GM18499 (cell line): ENCODE data around the gene NOL4L.

ENCODE experiments used
- ATAC-seq: cut with Tn5 transposase; IDR thresholded peaks from one replicate; pipeline ENCODE4 v1.9.1; 2021; ENCODE audit warnings: moderate number of reproducible peaks; ENCODE audit not compliant: insufficient read depth, unreplicated experiment

The NOL4L gene

DNA sequence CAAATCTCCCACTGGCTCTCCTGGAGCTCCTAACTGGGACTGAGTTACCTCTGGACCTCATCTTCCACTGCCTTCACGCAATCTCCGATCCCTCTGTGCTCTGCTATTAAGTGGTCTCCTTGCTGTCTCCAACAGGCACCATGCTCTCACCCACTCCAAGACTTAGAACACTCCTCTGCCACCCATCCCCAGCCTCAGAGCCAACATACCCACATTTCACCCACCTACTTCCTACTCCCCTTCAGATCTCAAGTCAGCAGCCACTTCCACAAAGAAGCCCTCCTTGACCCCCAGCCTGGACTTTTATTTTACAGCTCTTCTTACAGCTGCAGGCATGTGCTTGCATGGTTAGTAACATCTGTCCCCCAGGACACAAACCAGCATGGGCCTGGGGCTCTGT is 29.6 kb upstream of the NOL4L start:
- no peak for ATAC-seq

DNA sequence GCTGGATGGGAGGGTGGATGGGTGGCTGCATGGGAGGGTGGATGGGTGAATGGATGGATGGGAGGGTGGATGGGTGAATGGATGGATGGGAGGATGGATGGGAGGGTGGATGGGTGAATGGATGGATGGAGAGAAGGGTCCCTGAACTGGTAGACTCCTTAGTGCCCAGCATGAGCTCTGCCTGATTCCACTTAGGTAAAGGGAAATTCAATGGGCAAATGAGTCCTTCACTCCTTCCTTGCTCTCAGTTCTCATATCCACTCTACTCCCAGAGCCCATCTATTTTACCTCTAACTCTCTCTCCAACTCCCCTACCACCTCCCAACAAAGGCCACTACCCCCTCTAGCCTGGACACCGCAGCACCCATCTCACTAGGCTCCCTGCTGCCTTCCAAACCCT is 29.2 kb upstream of the NOL4L start:
- ATAC-seq, result no peak

DNA sequence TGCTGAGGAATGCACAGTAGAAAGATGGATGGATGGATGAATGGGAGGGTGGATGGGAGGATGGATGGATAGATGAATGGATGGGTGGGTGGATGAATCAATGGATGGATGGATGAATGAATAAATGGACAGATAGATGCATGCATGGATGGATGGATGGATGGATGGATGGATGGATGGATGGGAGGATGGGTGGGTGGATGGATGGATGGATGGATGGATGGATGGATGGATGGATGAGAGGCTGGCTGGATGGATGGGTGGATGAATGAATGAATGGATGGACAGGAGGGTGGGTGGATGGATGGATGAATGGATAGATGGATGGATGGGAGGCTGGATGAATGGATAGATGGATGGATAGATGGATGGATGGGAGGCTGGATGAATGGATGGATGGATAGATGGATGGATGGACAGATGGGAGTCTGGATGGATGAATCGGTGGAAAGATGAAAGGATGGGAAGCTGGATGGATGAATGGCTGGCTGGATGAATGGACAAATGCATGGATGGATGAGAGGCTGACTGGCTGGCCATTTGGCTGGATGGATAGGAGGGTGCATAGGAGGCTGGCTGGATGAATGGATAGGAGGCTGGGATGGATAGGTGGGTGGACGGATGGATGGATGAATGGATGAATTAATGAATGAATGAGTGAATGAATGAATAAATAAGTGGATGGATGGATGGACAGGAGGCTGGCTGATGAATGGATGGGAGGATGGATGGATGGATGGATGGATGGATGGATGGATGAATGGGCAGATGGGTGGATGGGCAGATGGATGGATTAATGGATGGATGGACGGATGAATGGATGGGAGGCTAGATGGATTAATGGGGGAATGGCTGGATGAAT is 28.3 kb upstream of the NOL4L start:
- no peak for ATAC-seq

DNA sequence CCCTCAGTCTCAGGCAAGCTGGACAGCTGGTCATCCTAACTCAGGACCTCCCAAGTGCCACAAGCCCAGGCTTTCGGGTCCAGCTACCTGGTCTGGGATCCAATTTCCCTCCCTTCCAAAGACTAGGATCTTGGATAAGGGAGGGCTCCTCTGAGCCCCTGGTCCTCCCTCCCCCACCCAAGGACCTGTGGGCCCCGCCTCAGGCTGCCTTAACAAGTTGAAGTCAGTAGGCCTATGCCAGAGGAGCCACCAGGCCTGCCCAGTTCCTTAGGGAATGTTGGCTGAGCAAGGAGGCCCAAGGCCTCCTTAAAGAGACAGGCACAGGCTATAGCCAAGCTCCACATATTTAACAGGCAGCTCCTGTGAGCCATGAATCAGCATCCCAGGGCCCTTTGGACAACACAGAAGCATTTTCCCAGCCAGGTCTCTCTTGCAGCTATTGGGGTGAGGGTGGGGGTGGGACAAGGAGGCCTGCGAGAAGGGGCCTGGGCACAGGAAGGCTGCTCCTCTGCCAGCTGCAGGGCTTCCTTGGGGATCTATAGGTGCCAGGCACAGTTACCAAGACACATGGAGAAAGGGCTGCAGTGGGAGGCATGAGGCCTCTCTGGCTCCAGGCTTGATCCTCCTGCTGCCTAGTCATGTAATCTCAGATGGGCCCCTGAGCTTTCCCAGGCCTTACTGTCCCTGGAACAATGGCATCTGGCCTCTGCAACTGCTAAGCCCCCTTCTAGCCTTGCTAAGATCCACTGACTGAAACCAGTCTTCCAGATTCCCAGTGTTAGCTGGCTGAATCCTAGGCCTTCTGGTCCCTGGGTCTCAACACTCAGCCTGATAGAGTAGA is 27.4 kb upstream of the NOL4L start:
- no peak for ATAC-seq

DNA sequence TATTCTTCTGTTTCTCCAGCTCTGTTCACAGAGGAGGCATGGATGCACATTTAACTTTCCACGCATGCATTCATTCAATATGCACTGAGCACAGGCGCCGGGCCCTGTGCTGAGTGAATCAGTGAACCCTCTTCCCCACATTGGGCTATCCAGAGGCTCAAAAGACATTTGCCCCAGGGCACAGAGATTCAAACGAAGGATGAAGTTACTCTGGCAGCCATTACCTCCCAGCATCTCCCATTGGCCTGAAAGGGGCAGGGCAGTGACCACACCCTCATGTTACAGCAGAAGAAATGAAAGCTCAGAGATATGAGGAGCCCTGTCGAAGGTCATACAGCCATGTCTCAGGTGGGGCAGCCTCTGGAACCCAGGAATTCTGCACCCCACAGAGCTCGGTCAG is 26.7 kb upstream of the NOL4L start:
- ATAC-seq, result no peak

DNA sequence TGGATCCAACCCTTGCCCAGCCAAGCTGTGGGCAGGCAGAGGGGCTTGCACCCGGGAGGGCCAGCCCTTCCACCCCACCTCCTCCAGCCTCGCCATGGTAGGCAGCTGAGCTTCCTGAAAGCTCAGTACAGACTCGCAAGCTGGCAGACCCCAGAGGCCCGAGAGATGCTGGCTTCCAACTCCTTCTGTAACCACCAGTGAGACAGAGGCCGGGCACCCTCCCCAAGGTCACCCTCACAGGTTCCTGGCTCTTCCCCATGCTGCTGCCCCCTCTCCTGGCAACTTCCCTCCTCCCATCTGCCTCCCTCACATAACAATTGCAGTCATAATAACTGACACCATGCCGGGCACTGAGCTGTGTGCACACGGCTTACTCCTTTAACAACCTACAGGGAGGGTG is 26.2 kb upstream of the NOL4L start:
- no peak for ATAC-seq

DNA sequence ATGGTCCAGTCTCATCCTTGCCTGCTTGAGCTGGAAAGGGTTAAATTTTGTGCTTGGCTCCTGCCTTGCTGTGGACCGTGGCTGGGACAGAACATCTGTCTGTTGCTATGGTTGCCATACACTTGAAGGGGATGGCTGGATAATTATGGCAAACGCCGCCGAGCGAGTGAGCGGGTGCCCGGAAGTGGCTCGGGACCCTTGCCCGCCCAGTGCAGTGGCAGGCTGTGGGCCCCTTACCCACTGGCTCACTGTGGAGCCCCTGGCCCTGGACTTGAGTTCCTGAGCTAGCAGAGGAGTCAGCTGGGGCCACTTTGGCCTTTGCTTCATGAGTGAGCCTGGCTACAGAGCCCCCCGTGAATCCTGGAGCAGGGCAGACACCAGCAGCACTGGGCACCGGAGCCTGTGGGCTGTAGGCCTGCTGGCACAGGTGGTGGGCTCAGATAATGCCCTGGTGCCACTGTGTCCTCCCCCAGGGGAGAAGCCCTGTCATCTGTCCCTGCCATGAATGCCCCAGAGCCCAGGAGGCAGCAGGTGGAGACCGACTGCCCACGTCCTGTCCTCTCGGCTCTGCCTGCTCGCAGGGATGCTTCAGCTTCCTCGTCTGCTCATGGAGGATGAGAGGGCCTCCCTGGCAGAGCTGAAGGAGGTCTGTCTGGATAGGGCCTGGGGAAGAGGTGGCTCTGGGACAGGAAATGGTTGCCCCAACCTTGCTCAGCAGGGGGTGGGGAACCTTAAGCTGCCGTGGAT is 25.5 kb upstream of the NOL4L start:
- no peak for ATAC-seq

DNA sequence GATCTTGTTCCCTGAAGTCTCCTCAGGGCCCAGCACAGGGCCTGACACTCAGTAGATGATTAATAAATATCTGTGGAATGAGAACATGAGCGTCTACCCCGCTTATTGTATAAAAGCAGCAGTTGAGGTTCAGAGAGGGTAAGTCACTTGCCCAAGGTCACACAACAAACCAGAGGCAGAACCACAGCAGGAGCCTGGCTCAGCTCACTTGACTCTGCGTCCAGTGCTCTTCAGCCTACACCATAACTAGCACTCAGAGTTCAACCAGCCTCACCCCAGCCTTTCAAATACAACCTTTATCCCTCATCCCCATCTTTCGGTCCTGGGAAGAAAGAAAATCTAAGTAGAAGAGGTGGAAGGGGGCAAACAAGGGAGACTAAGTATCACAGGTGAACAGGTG is 24.9 kb upstream of the NOL4L start:
- ATAC-seq, result no peak

DNA sequence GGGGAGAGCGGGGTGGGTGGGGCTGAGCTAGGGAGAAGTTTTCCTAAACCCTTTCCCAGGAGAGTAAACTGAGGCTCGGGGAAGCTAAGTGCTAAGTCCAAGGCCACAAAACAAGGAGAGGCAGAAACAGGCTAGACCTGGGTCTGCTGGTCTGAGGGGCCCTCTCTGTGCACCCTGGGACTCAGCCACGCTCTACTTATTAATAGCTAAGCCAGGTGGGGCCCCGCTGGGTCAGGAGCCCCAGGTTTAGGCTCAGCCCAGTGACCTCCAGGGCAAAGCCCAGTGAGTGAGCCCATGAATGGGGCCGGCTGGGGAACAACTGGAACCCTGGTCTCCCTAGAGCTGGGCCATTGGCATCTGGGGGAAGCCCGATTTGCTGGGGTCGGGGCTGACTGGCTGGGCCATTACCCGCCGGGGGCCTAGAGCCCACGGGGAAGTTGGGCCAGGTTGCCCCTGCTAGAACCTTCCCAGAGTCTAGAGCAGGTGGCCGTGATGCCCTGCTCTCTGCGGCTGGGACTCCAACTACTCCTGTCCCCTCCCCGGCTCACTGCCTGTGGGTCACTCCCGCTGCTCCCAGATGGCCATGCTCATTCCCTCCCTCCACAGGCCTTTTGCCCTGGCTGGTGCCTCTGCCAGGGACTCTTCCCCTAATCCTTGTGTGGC is 24.1 kb upstream of the NOL4L start:
- no peak for ATAC-seq

DNA sequence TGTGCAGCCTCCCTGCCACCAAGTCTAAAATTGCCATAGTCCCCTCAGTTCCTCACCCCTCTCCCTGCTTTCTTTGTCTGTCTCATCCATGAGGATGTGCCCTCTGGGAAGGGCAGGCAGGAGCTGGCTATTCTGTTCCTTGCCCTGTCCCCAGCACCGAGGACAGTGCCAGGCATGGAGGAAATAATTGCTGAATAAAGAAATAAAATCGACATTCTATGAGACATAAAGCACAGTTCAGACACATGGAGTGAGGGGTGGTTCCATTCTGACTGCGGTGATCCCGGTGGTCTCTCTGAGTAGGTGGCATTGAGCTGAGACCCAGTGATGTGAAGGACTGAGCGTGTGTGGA is 23.5 kb upstream of the NOL4L start:
- no peak for ATAC-seq

DNA sequence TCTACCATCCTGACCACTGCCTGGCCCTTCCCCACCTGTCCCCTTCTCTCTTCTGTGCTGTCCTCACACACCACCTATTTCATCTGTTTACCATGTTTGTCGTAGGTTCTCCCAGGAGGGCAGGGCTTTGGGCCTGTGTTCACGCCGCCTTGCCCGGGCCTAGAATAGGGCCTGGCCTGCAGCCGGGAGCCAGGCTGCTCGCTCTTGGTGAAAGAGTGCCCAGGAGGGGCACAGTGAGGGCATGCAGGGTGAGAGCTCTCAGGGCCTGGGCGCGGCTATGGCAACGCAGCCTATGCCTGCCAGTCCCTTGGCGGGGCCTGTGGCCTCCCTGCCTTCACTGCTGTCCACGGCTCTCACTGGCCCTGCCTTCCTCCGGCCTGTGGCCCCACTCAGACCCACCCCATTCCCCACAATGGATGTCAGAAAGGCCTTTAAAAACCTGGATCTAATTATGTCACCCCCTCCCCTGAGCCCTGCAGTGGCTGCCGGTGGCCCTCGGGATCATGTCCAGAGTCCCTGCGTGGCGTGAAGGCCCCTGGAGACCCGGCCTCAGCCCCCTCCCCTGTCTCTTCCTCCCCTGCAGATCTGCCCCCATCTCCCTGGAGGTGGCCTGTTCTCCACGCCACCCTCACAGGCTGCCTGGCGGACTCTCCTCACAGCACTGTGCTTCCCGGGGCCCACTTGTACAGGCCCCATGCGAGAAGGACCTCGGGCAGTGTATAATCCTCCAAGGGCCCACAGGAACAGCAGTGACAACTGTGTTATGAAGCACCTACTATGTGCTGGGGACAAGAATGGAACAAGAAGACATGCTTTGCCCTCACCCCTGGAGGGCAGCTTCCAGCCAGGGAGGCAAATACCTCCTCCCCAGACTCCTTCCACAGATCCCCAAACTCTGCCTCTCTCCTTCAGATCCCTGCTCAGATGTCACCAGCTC is 22.9 kb upstream of the NOL4L start:
- ATAC-seq, result no peak

DNA sequence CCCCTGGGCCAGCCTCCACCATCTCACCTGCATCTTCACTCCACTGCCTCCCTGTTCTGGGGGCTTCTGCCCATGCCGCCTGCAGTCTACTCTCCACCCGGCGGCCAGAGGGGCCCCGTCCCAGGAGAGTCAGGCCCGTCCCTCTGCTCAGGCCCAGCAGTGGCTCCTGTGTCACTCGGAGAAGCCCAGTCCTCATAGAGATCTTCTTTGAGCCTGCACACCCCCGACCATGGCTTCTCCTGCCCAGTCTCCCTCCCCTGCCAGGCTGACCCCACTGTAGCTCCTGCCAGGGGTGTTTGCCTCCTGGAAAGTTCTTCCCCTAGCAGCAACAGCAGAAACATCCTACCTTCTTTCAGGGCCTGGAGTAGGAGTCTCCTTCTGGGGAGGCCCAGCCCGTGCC is 22.2 kb upstream of the NOL4L start:
- ATAC-seq, result no peak

DNA sequence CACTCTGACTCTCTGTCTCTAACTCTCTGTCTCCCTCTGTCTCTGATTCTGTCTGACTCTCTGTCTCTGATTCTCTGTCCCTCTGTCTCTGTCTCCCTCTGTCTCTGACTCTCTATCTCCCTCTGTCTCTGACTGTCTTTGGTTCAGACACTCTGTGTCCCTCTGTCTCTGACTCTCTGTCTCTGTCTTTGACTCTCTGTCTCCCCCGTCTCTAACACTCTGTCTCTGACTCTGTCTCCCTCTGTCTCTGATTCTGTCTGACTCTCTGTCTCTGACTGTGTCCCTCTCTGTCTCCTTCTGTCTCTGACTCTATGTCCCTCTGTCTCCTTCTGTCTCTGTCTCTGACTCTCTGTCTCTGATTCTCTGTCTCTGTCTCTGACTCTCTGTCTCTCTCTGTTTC is 21.7 kb upstream of the NOL4L start:
- no peak for ATAC-seq

DNA sequence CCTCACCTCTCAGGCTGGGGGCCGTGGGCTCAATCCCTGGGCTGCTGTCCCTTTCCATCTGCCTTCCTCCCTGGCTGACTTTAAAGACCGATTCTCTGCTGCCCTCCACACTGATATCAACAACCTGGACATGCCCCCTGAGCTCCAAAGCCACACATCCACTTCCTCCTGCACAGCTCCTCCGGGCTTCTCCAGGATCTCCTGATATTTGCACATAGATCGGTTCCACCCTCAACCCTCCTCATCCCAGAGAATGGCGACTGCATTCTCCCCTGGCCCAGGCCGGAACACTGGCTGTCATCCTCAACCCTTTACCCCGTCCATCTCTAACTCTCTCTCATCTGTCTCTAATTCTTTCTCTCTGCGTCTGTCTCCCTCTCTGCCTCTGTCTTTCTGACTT is 21.0 kb upstream of the NOL4L start:
- no peak for ATAC-seq

DNA sequence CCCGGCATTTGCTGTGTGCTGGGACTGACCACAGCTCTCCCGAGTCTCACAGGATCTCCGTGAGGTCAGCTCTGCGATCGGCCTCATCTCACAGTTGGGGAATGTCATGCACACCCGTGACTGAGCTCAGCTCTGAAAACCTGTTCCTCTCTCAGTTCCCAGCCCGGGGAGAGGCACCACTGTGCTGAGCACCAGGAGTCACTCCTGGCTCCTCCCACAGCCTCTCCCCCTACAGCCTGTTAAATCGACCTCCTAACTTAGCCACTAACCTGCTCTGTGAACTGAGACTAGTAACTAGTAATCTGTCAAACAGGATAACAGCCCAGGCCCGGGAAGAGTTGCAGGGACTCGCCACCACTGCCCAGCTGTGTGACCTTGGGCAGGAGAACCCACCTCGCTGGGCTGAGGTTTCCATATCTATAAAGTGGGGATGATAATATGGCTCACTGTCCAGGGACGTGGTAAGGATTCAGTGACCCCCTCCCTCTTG is 20.1 kb upstream of the NOL4L start:
- ATAC-seq, result no peak

DNA sequence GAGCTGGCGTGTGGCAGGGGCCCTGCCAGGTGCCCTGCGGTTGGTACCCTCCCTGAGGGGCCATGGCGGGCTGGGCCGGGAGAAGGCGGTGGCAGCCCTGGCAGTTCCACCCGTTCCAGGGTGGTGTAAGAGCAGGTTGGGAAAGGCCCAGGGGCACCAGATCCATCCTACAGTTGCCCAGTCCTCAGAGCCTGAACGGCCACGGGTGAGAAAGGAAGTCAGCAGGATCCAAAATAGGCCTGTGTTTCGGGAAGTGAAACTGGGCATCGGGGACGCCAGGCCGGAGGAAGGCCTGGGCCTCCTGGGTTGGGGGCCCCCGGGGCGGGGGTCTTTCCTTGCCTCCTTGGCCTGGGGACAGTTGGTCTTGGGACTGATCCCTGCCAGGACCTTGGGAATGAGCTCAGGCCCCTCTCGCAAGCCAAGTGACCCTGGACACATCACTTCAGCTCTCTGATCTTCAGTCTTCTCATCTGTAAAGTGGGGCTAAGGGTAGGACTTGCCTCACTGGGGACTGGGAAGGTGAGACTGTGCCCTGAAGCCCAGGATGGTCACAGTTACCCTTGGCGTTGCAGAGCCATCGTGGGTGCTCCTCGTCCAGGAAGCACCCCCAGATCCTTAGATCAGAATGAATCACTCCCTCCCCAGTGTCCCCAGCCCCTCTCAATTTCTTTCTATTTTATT is 18.1 kb upstream of the NOL4L start:
- ATAC-seq, result no peak

DNA sequence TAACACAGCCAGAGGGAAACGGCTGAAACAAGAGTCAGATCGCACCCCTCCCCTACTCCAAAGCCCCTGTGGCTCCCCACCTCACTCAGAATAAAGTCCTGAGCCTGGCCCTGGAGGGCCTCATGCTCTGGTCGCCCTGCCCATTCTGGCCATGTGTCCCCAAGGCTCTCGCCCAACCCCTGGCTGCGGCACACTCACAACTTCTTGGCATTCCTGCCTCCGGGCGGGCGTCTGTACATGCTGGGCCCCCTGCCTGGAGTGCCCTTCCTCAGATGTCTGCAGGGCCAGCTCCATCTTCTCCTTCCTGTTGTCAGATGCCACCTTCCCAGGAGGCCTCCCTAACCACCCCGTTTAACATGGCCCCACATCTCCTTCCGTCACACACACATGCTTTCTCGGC is 17.1 kb upstream of the NOL4L start:
- ATAC-seq, result no peak

DNA sequence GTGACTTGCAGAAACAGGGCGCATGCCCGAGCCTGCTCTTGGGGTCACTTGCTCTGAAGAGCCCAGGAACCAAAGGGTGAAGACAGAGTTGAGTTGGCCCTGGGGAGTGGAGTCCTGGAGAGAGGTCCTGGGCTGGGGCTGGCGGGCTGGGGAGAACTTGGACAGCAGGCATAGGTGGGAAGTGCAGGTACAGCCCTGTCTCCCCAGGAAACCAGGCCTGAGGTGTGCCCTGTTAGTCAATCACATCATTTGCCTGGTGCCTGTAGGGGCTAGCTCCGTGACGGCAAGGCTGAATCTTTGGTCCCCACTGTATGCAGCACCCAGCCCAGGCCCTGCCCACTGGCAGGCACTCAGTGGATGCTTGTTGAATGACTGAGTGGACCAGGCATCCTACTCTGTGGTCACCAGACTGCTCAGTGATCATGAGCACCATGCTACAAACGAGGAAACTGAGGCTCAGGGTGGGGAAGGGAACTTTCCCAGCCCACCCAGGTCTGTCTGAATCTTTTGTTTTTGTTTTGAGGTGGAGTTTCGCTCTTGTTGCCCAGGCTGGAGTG is 15.6 kb upstream of the NOL4L start:
- no peak for ATAC-seq
